ENCODE measurements around the gene NKIRAS2.

The NKIRAS2 gene

GRCh38 chr17:42019509-42020404, at the start of gene NKIRAS2:
Gene NKIRAS2, plus strand, starts transcription at chr17:42020090. Its CDS starts 1,488 bp downstream, at chr17:42021578.
- H3K4me1 Mint-ChIP-seq (ENCODE audit: low read depth): peaks cover 43% of the 10 kb centered on the region
- peaks cover 19% of the 10 kb centered on the region for H3K36me3 Mint-ChIP-seq (ENCODE audit: low read depth)
- H3K9me3 Mint-ChIP-seq: peaks cover 4% of the 10 kb centered on the region
- H3K27ac Mint-ChIP-seq: peak within 1 kb of the TSS; percentile 86
- peak within 1 kb of the TSS; percentile 95 for H3K4me3 Mint-ChIP-seq
- no peaks in the 10 kb centered on the region for H3K27me3 Mint-ChIP-seq (ENCODE audit: low read depth)

- Mint-ChIP-seq H3K27me3 (ENCODE audit: low read depth) (no peaks in the 10 kb centered on the region), H3K36me3 (ENCODE audit: low read depth) (peaks cover 31% of the 10 kb centered on the region), H3K27ac (no peak overlapping the region), H3K4me1 (ENCODE audit: low read depth) (peaks cover 16% of the 10 kb centered on the region), H3K9me3 (no peaks in the 10 kb centered on the region), H3K4me3 (no peak overlapping the region)
These were observed 49.0 kb upstream of the NKIRAS2 start for GRCh38 chr17:41970901-41971331.

DNA sequence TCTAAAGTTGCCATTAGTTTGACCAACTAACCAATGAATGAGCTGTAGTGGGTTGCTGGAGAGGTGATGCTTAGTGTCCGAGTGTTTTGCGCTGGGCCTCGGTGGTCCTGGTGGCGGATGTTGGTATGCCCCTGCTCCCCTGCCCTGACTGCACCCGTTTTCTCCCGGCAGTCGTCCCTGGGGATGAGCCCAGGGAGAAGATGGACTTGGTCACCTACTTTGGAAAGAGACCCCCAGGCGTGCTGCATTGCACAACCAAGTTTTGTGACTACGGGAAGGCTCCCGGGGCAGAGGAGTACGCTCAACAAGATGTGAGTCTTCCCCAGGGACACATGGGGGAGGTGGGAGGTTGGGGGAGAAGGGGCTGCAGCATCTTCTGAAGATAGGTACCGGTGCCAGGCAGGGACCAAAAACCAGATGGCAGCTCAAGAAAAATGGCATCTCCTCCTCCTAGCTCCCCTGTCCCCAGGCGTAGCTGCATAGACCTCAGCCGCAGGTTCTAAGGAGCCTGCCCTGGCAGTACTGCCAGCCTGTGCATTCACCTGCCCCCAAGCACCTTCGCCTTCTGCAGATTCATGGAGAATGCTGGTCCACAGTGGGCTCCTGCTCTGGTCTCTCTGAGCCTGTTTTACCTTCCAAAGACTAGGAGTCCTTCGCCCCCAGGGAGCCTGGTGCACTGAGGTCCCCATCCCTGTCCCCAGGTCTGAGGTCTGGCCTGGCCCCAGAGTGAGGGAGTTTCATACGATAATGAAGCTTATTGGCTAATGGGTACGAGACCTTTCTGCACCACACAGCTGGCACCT, 48.0 kb upstream of the NKIRAS2 start:
- H3K9me3 Mint-ChIP-seq: no peaks in the 10 kb centered on the region
- H3K27ac Mint-ChIP-seq: no peak overlapping the region
- H3K4me3 Mint-ChIP-seq: no peak overlapping the region
- H3K4me1 Mint-ChIP-seq (ENCODE audit: low read depth): peaks cover 16% of the 10 kb centered on the region
- H3K36me3 Mint-ChIP-seq (ENCODE audit: low read depth): peaks cover 37% of the 10 kb centered on the region
- H3K27me3 Mint-ChIP-seq (ENCODE audit: low read depth): no peaks in the 10 kb centered on the region

DNA sequence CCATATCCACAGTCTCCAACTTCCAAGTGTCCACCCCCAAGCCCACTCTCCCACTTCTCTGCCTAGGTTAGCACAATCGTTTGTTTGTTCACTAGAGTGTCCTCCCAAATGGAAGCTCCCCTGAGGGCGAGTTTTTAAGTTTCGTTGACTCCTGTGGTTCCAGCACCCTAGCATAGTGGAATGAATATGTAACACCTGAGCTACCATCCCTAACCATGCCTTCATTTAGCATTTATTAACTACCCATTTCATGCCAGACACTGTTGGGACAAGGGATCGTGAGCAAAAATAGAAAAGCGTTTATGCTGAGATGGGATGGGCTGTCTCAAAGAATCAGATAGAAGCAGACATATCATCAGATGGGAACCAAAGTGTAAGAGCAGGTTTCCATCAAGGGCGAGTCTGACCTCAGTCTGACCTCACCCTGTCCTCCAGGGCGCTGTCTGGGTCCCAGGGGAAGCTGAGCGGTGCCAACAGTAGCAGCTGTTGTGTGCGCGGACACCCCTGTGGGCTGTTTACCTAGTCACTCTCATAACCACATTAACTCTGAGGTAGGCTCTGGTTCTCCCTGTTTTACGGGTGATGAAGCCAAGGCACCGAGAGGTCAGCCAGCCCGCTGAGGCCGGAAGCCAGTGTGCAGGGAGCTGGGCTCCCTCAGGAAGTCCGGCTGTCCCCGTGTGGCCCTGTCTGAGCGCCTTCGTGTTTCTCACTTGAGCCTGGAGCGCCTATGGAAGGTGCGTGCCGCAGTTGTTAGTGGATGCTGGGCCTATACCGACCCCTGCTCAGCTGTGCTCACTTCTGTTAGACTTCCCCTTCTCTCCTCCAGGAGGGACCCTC, 47.1 kb upstream of the NKIRAS2 start:
- no peaks in the 10 kb centered on the region for H3K27me3 Mint-ChIP-seq (ENCODE audit: low read depth)
- peaks cover 40% of the 10 kb centered on the region for H3K36me3 Mint-ChIP-seq (ENCODE audit: low read depth)
- no peaks in the 10 kb centered on the region for H3K9me3 Mint-ChIP-seq
- no peak overlapping the region for H3K4me3 Mint-ChIP-seq
- no peak overlapping the region for H3K27ac Mint-ChIP-seq
- peaks cover 12% of the 10 kb centered on the region for H3K4me1 Mint-ChIP-seq (ENCODE audit: low read depth)

DNA sequence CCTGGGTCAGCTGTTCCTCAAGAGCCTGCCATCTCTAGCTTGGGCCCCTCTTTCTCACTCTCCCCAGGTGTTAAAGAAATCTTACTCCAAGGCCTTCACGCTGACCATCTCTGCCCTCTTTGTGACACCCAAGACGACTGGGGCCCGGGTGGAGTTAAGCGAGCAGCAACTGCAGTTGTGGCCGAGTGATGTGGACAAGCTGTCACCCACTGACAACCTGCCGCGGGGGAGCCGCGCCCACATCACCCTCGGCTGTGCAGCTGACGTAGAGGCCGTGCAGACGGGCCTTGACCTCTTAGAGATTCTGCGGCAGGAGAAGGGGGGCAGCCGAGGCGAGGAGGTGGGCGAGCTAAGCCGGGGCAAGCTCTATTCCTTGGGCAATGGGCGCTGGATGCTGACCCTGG, 46.5 kb upstream of the NKIRAS2 start:
- Mint-ChIP-seq H3K4me3 (no peak overlapping the region), H3K9me3 (no peaks in the 10 kb centered on the region), H3K36me3 (ENCODE audit: low read depth) (peaks cover 42% of the 10 kb centered on the region), H3K27ac (no peak overlapping the region), H3K27me3 (ENCODE audit: low read depth) (no peaks in the 10 kb centered on the region), H3K4me1 (ENCODE audit: low read depth) (peaks cover 6% of the 10 kb centered on the region)

DNA sequence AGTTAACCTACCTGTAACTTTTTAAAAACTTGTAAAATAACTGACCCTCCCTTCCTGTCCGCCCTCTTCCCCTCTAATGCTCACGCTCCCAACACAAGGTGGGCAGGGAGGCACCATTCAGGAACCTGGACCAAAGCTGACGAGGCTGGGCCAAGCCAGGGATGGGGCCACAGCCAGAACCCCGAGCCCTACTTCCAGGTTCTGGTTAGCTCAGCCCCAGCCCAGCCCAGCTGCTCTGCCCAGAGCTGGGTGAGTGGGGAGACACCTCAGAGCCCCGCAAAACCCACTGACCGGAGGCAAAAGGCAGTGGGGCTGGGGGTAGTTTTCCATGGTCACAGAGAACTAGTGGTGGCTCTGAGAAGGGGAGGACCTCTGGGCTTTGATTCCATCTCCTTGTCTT, 45.9 kb upstream of the NKIRAS2 start:
- no peak overlapping the region for H3K27ac Mint-ChIP-seq
- H3K4me1 Mint-ChIP-seq (ENCODE audit: low read depth): peaks cover 3% of the 10 kb centered on the region
- H3K27me3 Mint-ChIP-seq (ENCODE audit: low read depth): no peaks in the 10 kb centered on the region
- no peak overlapping the region for H3K4me3 Mint-ChIP-seq
- H3K36me3 Mint-ChIP-seq (ENCODE audit: low read depth): peaks cover 41% of the 10 kb centered on the region
- no peaks in the 10 kb centered on the region for H3K9me3 Mint-ChIP-seq

GRCh38 chr17:41974658-41975057, 45.2 kb upstream of the NKIRAS2 start:
- Mint-ChIP-seq H3K9me3 (no peaks in the 10 kb centered on the region), H3K27ac (no peak overlapping the region), H3K4me3 (no peak overlapping the region), H3K27me3 (ENCODE audit: low read depth) (no peaks in the 10 kb centered on the region), H3K36me3 (ENCODE audit: low read depth) (peaks cover 41% of the 10 kb centered on the region), H3K4me1 (ENCODE audit: low read depth) (peaks cover 3% of the 10 kb centered on the region)

- Mint-ChIP-seq H3K27ac (peak overlapping the region; percentile 41), H3K4me1 (ENCODE audit: low read depth) (peaks cover 3% of the 10 kb centered on the region), H3K27me3 (ENCODE audit: low read depth) (no peaks in the 10 kb centered on the region), H3K36me3 (ENCODE audit: low read depth) (peaks cover 41% of the 10 kb centered on the region), H3K4me3 (no peak overlapping the region), H3K9me3 (no peaks in the 10 kb centered on the region)
These were observed 44.5 kb upstream of the NKIRAS2 start for GRCh38 chr17:41975099-41976083.

DNA sequence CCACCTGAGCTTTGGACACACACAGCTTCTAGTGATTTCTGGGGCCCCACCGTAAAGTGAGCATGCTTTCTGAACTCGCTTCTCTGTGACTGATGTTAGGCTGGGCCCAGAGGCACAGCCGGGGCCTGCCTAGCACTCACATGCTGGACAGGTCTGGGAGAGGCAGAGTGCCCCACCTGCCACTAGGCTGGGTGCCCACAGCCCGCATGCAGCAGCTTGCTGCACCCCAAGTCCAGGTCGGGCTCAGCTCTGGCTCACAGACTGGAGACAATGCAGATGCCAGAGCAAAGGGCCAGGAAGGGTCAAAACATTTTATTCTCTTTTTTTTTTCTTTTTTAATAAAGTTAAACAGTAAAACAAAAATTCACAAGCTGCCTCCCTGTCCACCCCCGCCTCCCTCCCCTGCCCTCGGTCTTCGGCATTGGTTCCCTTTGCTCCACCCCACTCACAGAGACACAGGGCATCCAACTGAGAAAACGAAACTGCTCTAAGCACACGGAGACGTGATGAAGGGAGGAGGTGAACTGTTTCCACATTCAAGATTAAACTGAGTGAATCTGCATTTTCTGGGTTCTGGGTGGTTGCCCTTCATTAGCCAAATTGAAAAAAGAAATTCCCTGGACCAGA, 43.6 kb upstream of the NKIRAS2 start:
- H3K4me1 Mint-ChIP-seq (ENCODE audit: low read depth): no peaks in the 10 kb centered on the region

DNA sequence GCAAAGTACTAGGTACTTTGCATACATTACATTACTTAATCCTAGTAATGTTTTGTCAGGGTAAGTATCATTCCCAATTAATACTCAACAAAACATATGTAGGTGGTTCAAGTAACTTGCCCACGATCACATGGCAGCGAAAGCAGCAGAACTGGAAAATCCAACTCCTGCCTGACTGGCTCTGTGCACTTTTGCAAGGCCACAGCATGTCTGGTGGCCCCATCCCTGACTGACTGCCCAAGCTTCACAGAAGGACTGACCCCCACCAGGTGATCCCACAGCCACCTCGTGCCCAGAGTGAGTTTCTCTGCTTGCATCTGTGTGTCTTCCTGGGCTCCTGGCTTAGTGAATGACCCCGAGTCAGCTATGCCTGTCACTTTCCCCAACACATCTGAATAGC, 41.9 kb upstream of the NKIRAS2 start:
- H3K4me1 Mint-ChIP-seq (ENCODE audit: low read depth): no peaks in the 10 kb centered on the region
- no peaks in the 10 kb centered on the region for H3K9me3 Mint-ChIP-seq
- H3K4me3 Mint-ChIP-seq: no peak overlapping the region
- H3K27me3 Mint-ChIP-seq (ENCODE audit: low read depth): no peaks in the 10 kb centered on the region
- H3K27ac Mint-ChIP-seq: no peak overlapping the region
- H3K36me3 Mint-ChIP-seq (ENCODE audit: low read depth): peaks cover 43% of the 10 kb centered on the region

More for the DNA sequence above, 43.6 kb upstream of the NKIRAS2 start:
- Mint-ChIP-seq H3K9me3 (no peaks in the 10 kb centered on the region), H3K4me3 (no peak overlapping the region), H3K36me3 (ENCODE audit: low read depth) (peaks cover 41% of the 10 kb centered on the region), H3K27ac (no peak overlapping the region), H3K27me3 (ENCODE audit: low read depth) (no peaks in the 10 kb centered on the region)

- Mint-ChIP-seq H3K36me3 (ENCODE audit: low read depth) (peaks cover 43% of the 10 kb centered on the region), H3K27me3 (ENCODE audit: low read depth) (no peaks in the 10 kb centered on the region), H3K4me3 (no peak overlapping the region), H3K27ac (no peak overlapping the region), H3K4me1 (ENCODE audit: low read depth) (peaks cover 2% of the 10 kb centered on the region), H3K9me3 (no peaks in the 10 kb centered on the region)
These were observed 37.7 kb upstream of the NKIRAS2 start for GRCh38 chr17:41982026-41982760.

- no peaks in the 10 kb centered on the region for H3K27me3 Mint-ChIP-seq (ENCODE audit: low read depth)
- H3K27ac Mint-ChIP-seq: no peak overlapping the region
- H3K4me1 Mint-ChIP-seq (ENCODE audit: low read depth): peaks cover 5% of the 10 kb centered on the region
- H3K9me3 Mint-ChIP-seq: no peaks in the 10 kb centered on the region
- no peak overlapping the region for H3K4me3 Mint-ChIP-seq
- peaks cover 50% of the 10 kb centered on the region for H3K36me3 Mint-ChIP-seq (ENCODE audit: low read depth)
These were observed 35.4 kb upstream of the NKIRAS2 start for GRCh38 chr17:41984454-41984853.
